Activated effector memory CD4-positive, alpha-beta T cell treated with anti-CD3 and anti-CD28 coated beads, Interleukin-2, amount 50 U/mL, for 16 hours (primary cell): ENCODE data around the gene TBC1D9.
"Not testable (repeated sequence)": the region's sequence is repeated elsewhere in the genome, so short reads cannot be mapped to it uniquely, and the experiment has no call there.

Experiments used
- DNase-seq: peaks from one replicate; pipeline ENCODE4 v3.0.0-alpha.2; 2020

TBC1D9 gene

DNA sequence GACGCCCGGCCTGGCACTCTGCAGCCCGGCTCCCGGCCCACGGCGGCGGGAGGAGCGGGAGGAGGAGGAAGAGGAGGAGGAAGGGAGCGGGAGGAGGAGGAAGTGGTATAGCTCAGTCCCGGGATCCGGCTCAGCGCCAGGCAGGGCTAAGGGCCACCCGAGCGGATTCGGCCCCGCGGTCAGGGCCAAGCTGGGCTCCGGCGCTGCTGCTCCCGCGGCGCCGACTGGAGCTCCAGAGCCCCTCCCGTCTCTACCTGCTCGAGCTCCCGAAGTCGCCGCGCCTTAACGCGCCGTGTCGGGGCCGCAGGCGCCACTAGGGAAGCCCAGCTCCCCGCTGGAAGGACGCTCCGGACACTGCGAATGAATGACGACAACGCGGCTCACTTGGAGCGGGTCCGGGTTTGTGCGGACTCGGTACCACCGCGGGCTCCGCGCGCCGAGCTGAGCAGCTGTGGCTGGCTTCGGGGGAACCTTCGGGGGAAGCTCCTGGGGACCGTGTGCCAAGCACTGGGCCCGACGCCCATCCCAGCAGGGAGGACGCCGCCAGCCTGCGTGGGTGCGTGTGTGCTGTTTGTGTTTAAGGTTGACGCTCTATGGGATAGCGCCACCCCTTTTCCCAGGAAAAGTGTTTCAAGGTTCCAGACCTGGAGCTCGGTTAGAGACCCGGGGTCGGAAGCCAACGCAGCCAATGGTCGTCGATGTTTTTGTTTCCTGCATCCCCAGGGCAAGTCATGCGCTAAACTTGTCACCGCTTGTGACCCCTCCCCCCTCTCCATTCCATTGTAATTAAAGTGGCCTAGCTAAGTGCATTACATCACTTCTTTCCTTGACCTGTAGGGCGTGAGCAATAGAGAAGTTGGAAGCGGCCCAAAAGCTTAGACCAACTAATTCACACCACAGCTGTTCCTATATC lies at the start of gene TBC1D9:
TSS of gene TBC1D9 (minus strand) at position 67 of the 913 bp plus-strand sequence. CDS start 340 bp downstream, outside the sequence.
- DNase-seq = no peak

DNA sequence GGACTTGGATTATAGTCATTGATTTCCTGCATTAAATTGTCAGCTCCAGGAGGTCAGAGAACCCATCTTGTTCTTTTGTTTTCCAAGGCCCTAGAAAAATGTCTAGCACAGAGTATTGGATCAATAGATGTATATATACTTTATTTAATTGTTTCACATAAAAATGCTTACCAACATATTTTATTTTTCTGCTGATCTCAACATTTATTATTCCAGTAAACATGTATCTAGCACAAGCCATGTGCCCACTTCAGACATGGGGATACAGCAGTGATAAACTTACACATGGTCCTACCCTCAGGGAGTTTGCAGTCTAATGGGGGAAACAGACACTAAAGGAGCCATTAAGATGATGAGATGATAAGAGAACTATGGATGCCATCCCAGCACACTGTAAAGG lies 49.1 kb upstream of the TBC1D9 start:
- DNase-seq = no peak

GRCh38 chr4:140802591-140802990 lies 46.4 kb upstream of the TBC1D9 start:
- no peak for DNase-seq

DNA sequence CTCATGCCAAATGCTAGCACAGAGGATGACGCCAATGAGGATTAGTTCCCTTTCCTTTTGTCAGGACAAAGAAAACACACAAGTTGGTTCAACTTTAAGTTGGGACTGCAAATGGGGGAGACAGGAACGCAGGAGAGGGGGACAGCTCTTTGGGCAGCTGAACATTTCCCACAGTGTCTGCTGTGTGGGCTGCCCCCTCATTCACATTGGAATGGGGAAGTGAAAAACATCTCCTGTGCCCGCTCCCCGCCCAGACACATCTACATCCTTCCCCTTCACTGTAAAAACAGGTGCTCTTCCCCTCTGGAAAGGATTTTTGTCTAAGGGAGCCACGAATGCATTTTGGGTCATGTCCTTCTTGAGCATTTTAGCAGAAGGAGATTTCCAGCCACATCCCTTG lies 44.5 kb upstream of the TBC1D9 start:
- DNase-seq = no peak

DNA sequence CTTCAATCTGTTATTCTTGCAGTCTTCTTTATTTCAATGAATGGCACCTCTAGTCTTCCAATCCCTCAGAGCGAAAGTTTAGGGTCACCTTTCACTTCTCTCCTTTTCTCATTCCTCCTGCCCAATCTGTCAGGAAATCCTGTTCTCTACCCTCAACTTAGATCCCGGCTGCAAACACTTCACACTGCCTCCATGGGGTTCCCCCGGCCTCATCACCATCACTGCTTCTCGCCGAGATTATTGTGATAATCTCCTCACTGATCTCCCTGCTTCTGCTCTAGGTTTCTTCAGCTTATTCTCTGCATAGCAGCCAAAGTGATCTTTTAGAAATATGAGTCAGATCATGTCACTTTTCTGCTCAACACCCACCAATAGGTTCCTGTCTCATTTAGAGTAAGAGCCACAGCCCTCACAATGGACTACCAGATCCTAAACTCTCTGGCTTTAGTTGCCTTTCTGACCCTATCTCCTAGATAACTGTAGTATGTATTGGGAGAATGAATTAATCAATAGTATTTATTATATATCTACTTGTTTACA lies 43.6 kb upstream of the TBC1D9 start:
- no peak for DNase-seq

DNA sequence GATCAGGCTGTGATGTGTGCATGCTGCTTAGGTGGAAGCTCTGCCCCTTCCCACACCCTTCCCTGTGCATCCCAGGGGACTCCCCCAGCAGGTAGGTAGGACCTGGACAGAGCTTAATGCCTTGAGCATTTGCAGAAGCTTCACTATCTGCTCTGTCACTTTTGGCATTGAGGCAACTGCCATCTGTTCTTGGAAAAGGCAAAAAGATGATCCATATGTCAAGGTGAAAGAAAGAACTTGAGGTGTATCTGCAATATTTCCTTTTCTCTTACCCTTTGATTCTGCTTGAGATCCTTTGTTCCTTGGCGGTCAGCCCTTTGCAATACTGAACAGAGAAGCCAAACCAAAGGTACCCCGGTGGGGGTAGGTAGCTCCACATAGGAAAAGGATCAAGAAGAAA lies 37.1 kb upstream of the TBC1D9 start:
- no peak for DNase-seq

DNA sequence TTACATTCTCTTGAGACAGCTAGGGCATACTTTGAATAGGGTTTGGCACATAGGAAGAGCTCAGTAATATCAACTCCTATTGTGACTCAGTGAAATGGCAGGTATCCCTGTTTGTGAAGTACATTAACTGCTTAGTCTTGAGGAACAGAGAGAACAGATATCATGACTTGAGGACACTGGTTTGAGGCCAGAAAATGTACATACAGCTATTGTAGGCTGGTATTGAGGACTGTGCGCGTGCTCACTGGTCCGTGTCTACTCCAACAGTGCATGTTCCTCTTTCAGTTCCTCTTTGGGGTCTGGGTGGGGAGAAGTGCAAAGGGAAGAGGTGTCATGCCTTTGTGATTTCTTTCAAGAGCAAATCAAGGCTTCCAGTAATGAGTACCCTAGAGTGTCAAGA lies 34.6 kb upstream of the TBC1D9 start:
- no peak for DNase-seq

DNA sequence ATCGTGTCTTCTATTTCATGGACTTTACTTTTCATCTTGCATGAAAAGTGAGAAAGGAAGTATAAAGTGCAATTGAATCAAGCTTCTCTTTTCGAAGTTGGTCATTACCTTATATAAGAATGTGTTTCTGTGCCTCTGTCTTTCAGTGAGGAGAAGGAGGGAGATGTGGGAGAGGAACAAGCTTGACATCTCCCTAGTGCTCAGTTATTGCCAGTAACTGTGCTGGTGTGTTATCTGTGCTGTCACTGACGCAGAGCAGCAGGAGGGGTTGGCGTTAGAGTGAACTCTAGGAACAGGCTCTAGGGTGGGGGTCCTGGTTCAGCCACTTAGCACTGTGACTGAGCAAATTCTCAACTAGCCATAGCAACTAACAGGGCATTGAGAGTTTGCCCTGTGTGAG lies 34.0 kb upstream of the TBC1D9 start:
- no peak for DNase-seq

DNA sequence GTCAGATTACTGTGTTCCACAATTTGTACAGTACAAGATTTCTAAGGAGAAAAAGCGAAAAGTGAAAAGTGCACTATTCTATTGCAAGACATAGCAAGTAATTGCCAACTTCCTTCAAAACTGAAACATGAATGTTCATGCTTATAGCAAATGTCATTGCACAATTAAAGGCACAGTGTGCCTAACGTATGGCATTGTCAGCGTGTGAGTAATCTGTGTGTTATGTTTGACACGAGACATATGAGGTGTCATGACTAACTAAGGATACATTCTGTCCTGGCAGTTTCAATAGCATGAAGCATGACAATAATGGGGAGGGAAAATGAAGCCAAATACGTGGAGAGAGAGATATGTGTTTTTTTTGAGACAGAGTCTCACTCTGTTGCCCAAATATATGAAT lies 33.6 kb upstream of the TBC1D9 start:
- no peak for DNase-seq

- not testable (repeated sequence) for DNase-seq
Observed at GRCh38 chr4:140782787-140783186, 26.6 kb upstream of the TBC1D9 start.

DNA sequence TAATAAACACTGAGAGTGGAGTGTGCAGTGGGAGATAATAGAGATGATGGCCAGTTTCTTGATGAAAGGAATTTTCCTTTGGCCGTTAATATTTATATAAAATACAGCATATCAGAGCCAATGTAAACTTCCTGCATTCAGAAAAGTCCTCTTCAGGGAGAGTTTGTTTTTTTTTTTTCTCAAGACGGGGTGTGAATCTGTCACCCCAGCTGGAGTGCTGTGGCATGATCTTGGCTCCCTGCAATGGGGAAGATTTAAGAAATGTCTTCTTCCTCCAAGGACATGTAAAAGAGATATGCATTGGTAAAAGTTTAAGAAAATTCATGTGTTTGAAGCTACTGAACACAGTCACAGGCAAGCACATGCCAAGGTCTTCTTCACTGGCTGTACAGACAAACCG lies 25.4 kb upstream of the TBC1D9 start:
- no peak for DNase-seq

- no peak for DNase-seq
Observed at GRCh38 chr4:140777894-140778293, 21.7 kb upstream of the TBC1D9 start.

DNA sequence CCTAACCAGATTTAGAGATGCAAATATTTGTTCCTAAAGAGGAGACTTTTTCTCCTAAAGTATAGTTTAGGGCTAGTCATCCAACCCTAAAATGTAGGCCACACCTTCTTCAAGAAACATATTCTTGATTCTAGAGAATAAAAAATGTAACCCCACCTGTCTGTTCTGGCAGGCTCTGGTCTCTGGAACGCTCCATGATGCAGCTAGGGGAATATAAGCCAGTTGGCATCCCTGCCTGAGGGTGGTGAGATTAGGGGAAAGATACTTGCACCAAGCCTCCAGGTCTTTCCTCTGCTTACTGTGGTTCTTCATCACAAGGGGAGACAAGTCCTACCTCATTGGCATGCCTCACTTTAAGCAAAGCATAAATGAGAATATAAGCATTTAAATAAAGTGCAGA lies 21.2 kb upstream of the TBC1D9 start:
- DNase-seq = no peak

- no peak for DNase-seq
Observed at GRCh38 chr4:140776556-140776955, 20.4 kb upstream of the TBC1D9 start.

DNA sequence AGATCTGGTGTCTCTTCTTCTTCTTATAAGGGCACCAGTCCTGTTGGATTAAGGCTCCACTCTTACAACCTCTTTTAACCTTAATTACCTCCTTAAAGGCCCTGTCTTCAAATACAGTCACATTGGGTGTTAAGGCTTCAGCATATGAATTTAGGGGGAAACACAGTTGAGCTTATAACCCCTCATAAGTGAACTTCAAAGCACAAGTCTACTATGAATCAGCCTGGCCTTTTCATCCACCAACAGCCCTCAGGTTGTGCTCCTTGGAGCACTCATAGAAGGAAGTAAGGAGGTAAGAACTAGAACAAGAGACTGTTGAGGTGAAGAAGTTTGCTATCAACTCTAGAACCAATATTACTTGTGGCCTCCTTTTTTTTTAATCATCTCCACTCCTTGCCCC lies 18.8 kb upstream of the TBC1D9 start:
- no peak for DNase-seq

DNA sequence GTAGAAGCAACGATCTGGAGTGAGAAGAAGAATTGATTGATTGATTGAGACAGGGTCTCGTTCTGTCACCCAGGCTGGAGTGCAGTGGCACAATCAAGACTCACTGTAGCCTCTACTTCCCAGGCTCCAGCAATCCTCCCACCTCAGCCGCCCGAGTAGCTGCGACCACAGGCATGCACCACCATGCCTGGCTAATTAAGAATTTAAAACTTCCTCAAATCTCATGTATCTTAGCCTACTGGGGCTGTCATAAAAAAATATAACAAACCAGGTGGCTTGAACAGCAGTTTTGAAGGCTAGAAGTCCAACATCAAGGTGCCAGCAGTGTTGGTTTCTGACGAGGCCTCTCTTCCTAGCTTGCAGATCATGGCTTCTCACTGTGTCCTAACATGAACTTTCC lies 18.3 kb upstream of the TBC1D9 start:
- DNase-seq = no peak

DNA sequence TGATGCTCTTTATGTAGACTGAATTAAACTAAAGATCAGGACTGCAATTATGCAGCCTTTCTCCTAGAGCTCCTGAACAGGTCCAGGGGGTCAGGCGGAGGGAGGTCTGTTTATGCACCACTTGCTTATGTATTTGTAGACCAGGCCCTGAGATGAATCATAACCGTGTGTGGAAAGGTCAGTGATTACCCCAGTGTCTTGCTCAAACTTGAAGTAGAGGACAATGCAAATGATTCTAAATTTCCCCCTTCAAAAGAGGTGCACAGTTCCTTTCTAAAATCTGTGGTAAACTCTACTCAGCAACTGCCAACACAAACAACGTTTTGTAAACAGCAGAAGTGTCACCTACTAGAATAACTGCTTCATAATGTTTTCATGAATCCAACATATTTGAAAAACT lies 13.0 kb upstream of the TBC1D9 start:
- DNase-seq = no peak

DNA sequence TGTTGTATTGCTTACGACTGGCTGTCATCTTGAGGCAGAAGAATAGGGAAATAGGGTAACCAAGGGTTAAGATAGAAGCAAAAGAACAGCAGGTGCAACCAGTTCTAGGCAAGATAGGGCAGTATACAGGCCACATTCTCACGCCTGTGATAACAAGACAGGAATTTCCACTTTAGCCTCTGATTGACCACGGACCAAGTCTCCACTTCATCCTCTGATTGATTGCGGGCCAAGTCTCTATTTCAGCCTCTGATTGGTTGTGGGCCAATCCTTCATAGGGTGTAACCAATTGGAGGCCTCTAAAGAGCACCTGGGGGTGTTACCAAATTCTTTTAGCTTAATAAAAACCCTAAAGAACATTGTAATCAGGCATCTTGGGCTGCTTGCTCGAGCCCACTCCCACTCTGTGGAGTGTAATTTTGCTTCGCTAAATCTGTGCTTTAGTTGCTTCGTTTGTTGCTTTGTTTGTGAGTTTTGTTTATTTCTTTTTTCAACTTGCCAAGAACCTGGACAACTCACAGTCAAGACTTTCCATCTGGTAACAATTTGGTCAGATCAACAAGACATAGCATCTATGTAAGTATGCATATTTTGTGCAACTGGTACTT lies 8.7 kb upstream of the TBC1D9 start:
- no peak for DNase-seq

- no peak for DNase-seq
Observed at GRCh38 chr4:140762202-140762601, 6.0 kb upstream of the TBC1D9 start.

- DNase-seq = no peak
Observed at GRCh38 chr4:140757232-140757630, 1.0 kb upstream of the TBC1D9 start.

DNA sequence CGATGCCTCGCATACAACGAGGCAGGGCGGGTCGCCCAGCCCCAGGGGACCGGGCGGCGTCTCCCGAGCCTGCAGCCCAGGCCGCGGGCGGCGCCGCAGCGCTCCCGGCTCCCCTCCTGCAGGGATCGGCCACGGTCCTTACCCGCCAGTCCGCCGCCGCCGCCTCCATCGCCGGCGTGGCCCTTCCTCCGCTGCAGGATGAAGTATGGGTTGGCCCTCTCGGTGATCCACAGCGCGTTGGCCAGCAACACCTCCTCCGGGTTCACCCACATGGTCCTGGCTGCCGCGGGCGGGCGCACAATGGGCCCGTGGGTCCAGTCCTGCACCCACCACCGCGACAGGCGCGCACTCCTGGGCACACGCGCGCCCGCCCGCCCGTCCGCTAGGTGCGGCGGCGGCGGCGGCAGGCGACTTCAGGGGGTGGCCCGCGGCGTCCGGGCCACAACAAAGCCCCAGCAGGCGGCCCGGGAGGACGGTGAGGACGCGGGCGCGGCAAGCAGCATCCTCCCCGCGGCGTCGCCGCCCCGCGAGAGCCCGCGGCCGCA lies 339 bp downstream of the TBC1D9 start:
- peak; percentile 62 for DNase-seq

DNA sequence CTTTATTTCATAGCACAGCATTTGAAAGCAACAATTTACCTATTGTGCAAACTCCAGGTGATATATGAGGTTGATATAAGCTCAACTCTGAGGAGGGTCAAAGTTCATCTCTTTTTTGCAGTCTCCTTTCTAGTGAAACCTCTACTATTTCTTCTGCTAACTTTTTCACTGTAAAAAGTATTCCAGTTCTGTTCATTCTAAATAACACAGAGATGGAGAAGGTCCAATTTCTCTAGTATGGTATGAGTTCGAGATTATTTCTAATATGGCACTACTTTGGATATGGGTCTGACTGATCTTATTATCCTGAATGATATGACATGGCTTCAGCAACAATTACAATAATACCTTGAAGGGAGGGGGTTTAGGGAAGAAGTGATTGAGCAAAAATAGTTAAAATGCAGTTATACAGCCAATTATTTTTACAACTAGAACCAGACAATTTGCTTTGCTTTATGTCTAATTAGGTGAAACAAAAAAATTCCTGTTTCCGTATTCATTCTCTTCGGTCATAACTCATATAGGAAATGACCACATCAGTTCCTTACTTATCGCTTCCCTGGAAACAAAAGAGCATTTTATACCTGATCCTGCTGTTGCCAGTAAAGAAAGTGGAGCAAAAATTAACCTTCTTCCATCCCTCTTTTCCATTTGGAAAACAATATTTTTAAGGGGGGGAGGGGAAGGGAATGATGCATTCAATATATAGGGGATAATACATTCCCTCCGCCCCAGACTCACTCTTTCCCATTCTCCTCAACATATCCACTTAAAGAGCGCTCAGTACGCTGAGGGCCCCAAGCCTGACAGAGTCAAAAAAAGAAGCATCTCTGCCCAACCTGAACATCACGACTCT lies 1.0 kb downstream of the TBC1D9 start:
- DNase-seq = no peak

GRCh38 chr4:140753329-140753728 lies 2.9 kb downstream of the TBC1D9 start:
- no peak for DNase-seq
